ENCODE measurements around the gene SPATA13. TPM values are rescaled to one million over a fixed set of nuclear protein-coding genes. Genes with fewer than 3 reads are reported as not detected.
A peak's percentile ranks its signal among the peaks of the same experiment; 100 is the strongest.

The SPATA13 gene
- total and polyA plus RNA-seq, 10 donors: 12.0 to 185 (median 125) TPM

- intact Hi-C loops (cut with DNase I; ENCODE audit: low total_unique reads): no loop called here
- 61 to 69% (median 62%) methylated on average over 4 of the region's 4 CpGs for WGBS, 5 donors
These were observed 21.6 kb downstream of the SPATA13 start for GRCh38 chr13:24181991-24182702.

DNA sequence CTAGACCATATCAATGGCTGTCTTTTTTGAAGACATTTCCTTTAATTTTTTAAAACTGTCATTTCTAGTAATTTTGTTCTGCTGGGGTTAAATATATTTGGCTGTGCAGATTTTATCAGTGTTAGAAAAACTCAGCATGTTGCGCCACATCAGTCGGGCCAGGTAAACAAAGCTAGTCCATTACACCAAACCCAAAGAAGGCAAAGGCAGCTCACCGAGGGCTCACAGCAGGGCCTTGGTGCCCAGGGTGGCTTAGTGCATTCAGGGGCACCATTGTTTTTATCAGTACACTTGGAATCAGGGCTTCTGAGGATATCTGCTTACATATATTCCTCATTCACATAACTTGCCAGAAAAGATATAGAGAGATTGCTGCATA is 22.2 kb downstream of the SPATA13 start:
- H3K27me3 ChIP-seq (replicated peaks in 1 of 7): no peaks in the 10 kb centered on the region
- TF ChIP-seq POLR2AphosphoS5 (IDR thresholded peaks at IDR 0.05): no peak
- no peak for TF ChIP-seq POLR2A (IDR thresholded peaks at IDR 0.05)
- no peak for TF ChIP-seq CTCF (IDR thresholded peaks at IDR 0.05 in 8 of 11, conservative IDR thresholded peaks at IDR 0.05 in 3 of 11)
- no peak for DNase-seq
- peaks cover 0 to 16% (median 0%) of the 10 kb centered on the region in 6 donors for H3K4me1 ChIP-seq
- intact Hi-C loops (cut with DNase I; ENCODE audit: low total_unique reads): no loop called here
- peaks cover 0 to 7% (median 3%) of the 10 kb centered on the region in 8 donors for H3K9me3 ChIP-seq
- no peaks in the 10 kb centered on the region for H3K36me3 ChIP-seq
- 93 to 99% (median 95%) methylated on average over 3 of the region's 3 CpGs for WGBS, 5 donors
- peak overlapping the region in 1 of 8 donors; percentile 32 for H3K27ac ChIP-seq
- H3K4me3 ChIP-seq: no peak overlapping the region

More at GRCh38 chr13:24181991-24182702, 21.6 kb downstream of the SPATA13 start:
- Histone ChIP-seq H3K4me3 (no peak overlapping the region), H3K4me1 (peaks cover 0 to 12% (median under 1%) of the 10 kb centered on the region in 6 donors), H3K27ac (peak overlapping the region in 1 of 8 donors; percentile 32), H3K9me3 (peaks cover 0 to 7% (median 3%) of the 10 kb centered on the region in 8 donors), H3K36me3 (no peaks in the 10 kb centered on the region), H3K27me3 (replicated peaks in 1 of 7) (no peaks in the 10 kb centered on the region)
- TF ChIP-seq CTCF (IDR thresholded peaks at IDR 0.05 in 8 of 11, conservative IDR thresholded peaks at IDR 0.05 in 3 of 11) (no peak), POLR2A (IDR thresholded peaks at IDR 0.05) (no peak), POLR2AphosphoS5 (IDR thresholded peaks at IDR 0.05) (no peak)
- DNase-seq: no peak

DNA sequence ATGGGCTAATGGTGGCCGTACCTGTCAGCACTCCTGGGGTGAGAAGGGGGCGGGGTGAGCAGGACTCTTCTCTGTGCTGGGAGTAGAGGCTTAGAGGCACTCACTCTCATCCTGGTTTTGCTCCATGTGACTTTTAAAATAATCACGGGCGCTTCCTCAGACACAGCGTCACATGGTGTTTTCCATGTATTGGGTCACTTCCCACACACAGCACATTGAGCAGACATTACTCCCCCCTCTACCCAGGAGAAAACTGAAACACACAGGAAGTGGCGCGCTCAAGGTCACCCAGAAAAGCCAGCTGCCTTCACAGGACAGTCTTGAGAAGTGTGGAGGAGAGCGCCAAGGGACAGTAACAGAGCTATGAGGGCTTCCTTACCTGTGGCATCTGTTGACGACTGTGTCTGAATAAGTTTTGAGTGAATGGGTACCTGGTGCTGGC is 23.2 kb downstream of the SPATA13 start:
- Histone ChIP-seq H3K27ac (peak overlapping the region in 3 of 8 donors; percentile 12 to 29 (median 14)), H3K4me3 (no peak overlapping the region), H3K36me3 (no peaks in the 10 kb centered on the region), H3K4me1 (peaks cover 0 to 16% (median 0%) of the 10 kb centered on the region in 6 donors), H3K27me3 (replicated peaks in 1 of 7) (no peaks in the 10 kb centered on the region), H3K9me3 (peaks cover 0 to 10% (median 3%) of the 10 kb centered on the region in 8 donors)
- TF ChIP-seq POLR2AphosphoS5 (IDR thresholded peaks at IDR 0.05) (peak in 1 of 3 donors; percentile 13), CTCF (IDR thresholded peaks at IDR 0.05 in 8 of 11, conservative IDR thresholded peaks at IDR 0.05 in 3 of 11) (no peak), POLR2A (IDR thresholded peaks at IDR 0.05) (no peak)
- intact Hi-C loops (cut with DNase I; ENCODE audit: low total_unique reads): no loop called here
- 75 to 92% (median 82%) methylated on average over 9 of the region's 9 CpGs for WGBS, 5 donors
- DNase-seq: no peak

GRCh38 chr13:24184265-24184841 is 23.8 kb downstream of the SPATA13 start:
- Histone ChIP-seq H3K4me3 (no peak overlapping the region), H3K27ac (peak overlapping the region in 4 of 8 donors; percentile 12 to 29 (median 20)), H3K4me1 (peaks cover 0 to 16% (median 0%) of the 10 kb centered on the region in 6 donors), H3K9me3 (peaks cover 0 to 15% (median 3%) of the 10 kb centered on the region in 8 donors), H3K36me3 (no peaks in the 10 kb centered on the region), H3K27me3 (replicated peaks in 1 of 7) (no peaks in the 10 kb centered on the region)
- WGBS, 5 donors: 92 to 96% (median 92%) methylated on average over 4 of the region's 4 CpGs
- intact Hi-C loops (cut with DNase I; ENCODE audit: low total_unique reads): no loop called here
- DNase-seq: no peak
- TF ChIP-seq CTCF (IDR thresholded peaks at IDR 0.05 in 8 of 11, conservative IDR thresholded peaks at IDR 0.05 in 3 of 11) (no peak), POLR2AphosphoS5 (IDR thresholded peaks at IDR 0.05) (no peak), POLR2A (IDR thresholded peaks at IDR 0.05) (no peak)
